Measurements from ENCODE around the gene MNAT1. TPM values are rescaled to one million over a fixed set of nuclear protein-coding genes. Genes with fewer than 3 reads are reported as not detected.

The MNAT1 gene
- total and polyA plus RNA-seq, 9 of the 15 experiments (the other 6 are each of a cell fraction or from before 2014, with no cell fraction given): 37.8 to 83.3 (median 60.4) TPM

DNA sequence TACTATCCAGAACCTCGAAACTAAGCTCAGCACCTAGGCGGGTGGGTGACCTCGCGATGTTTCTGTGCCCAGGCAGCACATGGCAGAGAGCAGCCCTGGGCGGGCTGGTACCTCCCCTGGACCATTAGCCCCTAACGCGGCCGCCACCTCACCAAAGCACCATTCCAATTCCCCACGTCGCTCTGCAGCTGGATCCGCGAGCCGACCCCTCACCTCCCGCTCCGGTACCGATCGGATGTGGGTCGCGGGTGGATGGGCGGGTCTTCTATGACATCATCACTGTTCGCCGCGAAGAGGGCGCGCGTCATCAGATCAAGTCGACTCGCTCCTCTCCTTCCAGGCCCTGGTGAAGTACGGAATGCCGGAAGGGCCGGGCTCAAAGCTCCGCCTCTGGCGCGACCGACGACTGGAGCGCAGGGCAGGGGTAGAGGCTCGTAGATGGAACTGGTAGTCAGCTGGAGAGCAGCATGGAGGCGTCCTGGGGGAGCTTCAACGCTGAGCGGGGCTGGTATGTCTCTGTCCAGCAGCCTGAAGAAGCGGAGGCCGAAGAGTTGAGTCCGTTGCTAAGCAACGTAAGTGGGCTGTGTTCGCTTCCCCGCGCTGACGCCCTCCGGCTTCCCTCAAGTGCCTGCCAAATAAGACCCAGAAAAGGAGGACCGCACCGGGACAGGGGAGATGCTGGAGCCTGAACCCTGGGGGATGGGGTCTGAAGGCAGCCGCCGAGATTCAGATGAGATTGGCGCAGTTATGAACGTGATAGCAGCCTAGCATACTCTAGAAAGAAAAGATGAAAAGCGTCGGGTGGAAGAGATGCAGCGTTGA lies 246.5 kb downstream of the MNAT1 start, which contains the start of the genes SLC38A6 and TRMT5 (continued):
- TF ChIP-seq, protein P1, sequence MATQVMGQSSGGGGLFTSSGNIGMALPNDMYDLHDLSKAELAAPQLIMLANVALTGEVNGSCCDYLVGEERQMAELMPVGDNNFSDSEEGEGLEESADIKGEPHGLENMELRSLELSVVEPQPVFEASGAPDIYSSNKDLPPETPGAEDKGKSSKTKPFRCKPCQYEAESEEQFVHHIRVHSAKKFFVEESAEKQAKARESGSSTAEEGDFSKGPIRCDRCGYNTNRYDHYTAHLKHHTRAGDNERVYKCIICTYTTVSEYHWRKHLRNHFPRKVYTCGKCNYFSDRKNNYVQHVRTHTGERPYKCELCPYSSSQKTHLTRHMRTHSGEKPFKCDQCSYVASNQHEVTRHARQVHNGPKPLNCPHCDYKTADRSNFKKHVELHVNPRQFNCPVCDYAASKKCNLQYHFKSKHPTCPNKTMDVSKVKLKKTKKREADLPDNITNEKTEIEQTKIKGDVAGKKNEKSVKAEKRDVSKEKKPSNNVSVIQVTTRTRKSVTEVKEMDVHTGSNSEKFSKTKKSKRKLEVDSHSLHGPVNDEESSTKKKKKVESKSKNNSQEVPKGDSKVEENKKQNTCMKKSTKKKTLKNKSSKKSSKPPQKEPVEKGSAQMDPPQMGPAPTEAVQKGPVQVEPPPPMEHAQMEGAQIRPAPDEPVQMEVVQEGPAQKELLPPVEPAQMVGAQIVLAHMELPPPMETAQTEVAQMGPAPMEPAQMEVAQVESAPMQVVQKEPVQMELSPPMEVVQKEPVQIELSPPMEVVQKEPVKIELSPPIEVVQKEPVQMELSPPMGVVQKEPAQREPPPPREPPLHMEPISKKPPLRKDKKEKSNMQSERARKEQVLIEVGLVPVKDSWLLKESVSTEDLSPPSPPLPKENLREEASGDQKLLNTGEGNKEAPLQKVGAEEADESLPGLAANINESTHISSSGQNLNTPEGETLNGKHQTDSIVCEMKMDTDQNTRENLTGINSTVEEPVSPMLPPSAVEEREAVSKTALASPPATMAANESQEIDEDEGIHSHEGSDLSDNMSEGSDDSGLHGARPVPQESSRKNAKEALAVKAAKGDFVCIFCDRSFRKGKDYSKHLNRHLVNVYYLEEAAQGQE (IDR thresholded peaks at IDR 0.05; ENCODE audit: borderline replicate concordance): peak; percentile 87
- TF ChIP-seq, protein P1 (CRISPR knock-in tag; IDR thresholded peaks at IDR 0.05; ENCODE audit: low read depth): peak; percentile 75; the same call in 1 of the 2 replicates
- TF ChIP-seq, protein P2, sequence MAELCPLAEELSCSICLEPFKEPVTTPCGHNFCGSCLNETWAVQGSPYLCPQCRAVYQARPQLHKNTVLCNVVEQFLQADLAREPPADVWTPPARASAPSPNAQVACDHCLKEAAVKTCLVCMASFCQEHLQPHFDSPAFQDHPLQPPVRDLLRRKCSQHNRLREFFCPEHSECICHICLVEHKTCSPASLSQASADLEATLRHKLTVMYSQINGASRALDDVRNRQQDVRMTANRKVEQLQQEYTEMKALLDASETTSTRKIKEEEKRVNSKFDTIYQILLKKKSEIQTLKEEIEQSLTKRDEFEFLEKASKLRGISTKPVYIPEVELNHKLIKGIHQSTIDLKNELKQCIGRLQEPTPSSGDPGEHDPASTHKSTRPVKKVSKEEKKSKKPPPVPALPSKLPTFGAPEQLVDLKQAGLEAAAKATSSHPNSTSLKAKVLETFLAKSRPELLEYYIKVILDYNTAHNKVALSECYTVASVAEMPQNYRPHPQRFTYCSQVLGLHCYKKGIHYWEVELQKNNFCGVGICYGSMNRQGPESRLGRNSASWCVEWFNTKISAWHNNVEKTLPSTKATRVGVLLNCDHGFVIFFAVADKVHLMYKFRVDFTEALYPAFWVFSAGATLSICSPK (IDR thresholded peaks at IDR 0.05; ENCODE audit: borderline replicate concordance): no peak
- TF ChIP-seq, protein P3, sequence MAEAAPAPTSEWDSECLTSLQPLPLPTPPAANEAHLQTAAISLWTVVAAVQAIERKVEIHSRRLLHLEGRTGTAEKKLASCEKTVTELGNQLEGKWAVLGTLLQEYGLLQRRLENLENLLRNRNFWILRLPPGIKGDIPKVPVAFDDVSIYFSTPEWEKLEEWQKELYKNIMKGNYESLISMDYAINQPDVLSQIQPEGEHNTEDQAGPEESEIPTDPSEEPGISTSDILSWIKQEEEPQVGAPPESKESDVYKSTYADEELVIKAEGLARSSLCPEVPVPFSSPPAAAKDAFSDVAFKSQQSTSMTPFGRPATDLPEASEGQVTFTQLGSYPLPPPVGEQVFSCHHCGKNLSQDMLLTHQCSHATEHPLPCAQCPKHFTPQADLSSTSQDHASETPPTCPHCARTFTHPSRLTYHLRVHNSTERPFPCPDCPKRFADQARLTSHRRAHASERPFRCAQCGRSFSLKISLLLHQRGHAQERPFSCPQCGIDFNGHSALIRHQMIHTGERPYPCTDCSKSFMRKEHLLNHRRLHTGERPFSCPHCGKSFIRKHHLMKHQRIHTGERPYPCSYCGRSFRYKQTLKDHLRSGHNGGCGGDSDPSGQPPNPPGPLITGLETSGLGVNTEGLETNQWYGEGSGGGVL (CRISPR knock-in tag; IDR thresholded peaks at IDR 0.05): no peak
- TF ChIP-seq NR3C1 (CRISPR knock-in tag; IDR thresholded peaks at IDR 0.05): no peak

All from K562 (cell line).